Psoas muscle (tissue), 8 donors: ENCODE measurements around the gene POLR2A. TPM values are rescaled to one million over a fixed set of nuclear protein-coding genes. Genes with fewer than 3 reads are reported as not detected.
A peak's percentile ranks its signal among the peaks of the same experiment; 100 is the strongest.

Experiments used
- ATAC-seq, 4 donors: fragments of 200-7000 bp; cut with Tn5 transposase; one replicate each; pipeline ENCODE4 v1.9.1; 2020; ENCODE audit warnings: moderate library complexity in 3 of 4, mild to moderate bottlenecking in 2 of 4
- DNase-seq, 2 donors: peaks; one replicate each; pipeline ENCODE4 v3.0.0-alpha.2; 2020
- H3K27ac ChIP-seq: fragments of 200-600 bp; one replicate; pipeline ENCODE4 v1.8.0; 2022
- H3K27me3 ChIP-seq, 3 donors: fragments of 200-600 bp in 1 of 3; one replicate each; pipeline versions ENCODE4 v1.6.1 to v1.8.0; 2013 to 2022; ENCODE audit warnings: low read length in 2 of 3, mild to moderate bottlenecking in 2 of 3, moderate library complexity in 1 of 3; ENCODE audit not compliant: insufficient read depth in 3 of 3
- H3K36me3 ChIP-seq, 2 donors: fragments of 200-600 bp in 1 of 2; one replicate each; pipeline versions ENCODE4 v1.6.1 to v1.8.0; 2013 to 2022; ENCODE audit warnings: low read depth in 1 of 2, mild to moderate bottlenecking in 1 of 2, moderate library complexity in 1 of 2; ENCODE audit not compliant: insufficient read depth in 1 of 2
- H3K4me1 ChIP-seq: fragments of 200-600 bp; one replicate; pipeline ENCODE4 v1.8.0; 2022
- H3K4me3 ChIP-seq: fragments of 200-600 bp; one replicate; pipeline ENCODE4 v1.8.0; 2022; ENCODE audit warnings: mild to moderate bottlenecking
- H3K9me3 ChIP-seq: fragments of 200-600 bp; one replicate; pipeline ENCODE4 v1.8.0; 2022
- CTCF ChIP-seq: fragments of 200-600 bp; IDR thresholded peaks from one replicate; pipeline ENCODE4 v1.8.0; 2022; ENCODE audit warnings: antibody characterized with exemption
- WGBS, 3 donors: extraction: QIAGEN DNeasy Blood & Tissue Kit; methylation state at CpG; one replicate each; pipeline versions ENCODE4 v1.1.6 to v1.1.7; 2013; 5-methylcytosine and 5-hydroxymethylcytosine counted together
- intact Hi-C, 2 donors: fragments of 100-400 bp; cut with DNase I; formaldehyde crosslinking; loops; one replicate each; pipeline versions ENCODE4 v1.11.0 to v1.14.2; 2022
- polyA plus RNA-seq, 3 donors: library from polyadenylated mRNA; stranded (reverse); fragments of 200-250 nt; gene quantifications; one replicate each; pipeline ENCODE4 v1.2.3, GENCODE V29; 2013
- total RNA-seq, 4 donors: library from RNA; stranded (reverse); fragmentation: NEBNext Ultra II Directional in 2 of 4; extraction: Animal tissue kit (Norgen Biotek cat#: 25700) in 2 of 4; gene quantifications; one replicate each; pipeline versions ENCODE4 v1.2.1 to v1.2.4, GENCODE V29; 2021 to 2023
- donor health status: healthy with polysubstance abuse.
- donor health status: DM: no; HTN: no; CAD: no; lungs with moderate emphysema.
- donor health status: Bipolar disorder and iron deficiency.
- donor health status: healthy.
- donor health status: DM: yes; HTN: yes; CAD: no.
- donor health status: DM: no; HTN: no; CAD: no.
- donor health status: DM: no; HTN: no; CAD: no.
- donor health status: DM: yes; HTN: yes; CAD: no.

Gene POLR2A
- total and polyA plus RNA-seq, 7 donors, result 8.0 to 74.3 (median 54.9) TPM

GRCh38 chr17:7515911-7516610 lies 31.9 kb downstream of the POLR2A start:
- Histone ChIP-seq H3K9me3 (no peaks in the 10 kb centered on the region), H3K36me3 (peaks cover 0 to 35% of the 10 kb centered on the region in 2 donors), H3K4me3 (no peak overlapping the region), H3K27ac (no peak overlapping the region), H3K27me3 (no peaks in the 10 kb centered on the region), H3K4me1 (no peaks in the 10 kb centered on the region)
- 87 to 90% (median 89%) methylated on average over 13 of the region's 13 CpGs for WGBS, 3 donors
- no peak for TF ChIP-seq CTCF
- intact Hi-C loops, result loop anchor here in 1 of 2 donors (2.0 kb wide), 2 partner anchors 45 to 73 kb away; partner anchors contain the start of gene SENP3
- DNase-seq (no peak), ATAC-seq (no peak)

- peak; percentile 33 for TF ChIP-seq CTCF
- Histone ChIP-seq H3K9me3 (no peaks in the 10 kb centered on the region), H3K4me3 (no peak overlapping the region), H3K27ac (no peak overlapping the region), H3K36me3 (no peaks in the 10 kb centered on the region), H3K27me3 (no peaks in the 10 kb centered on the region), H3K4me1 (no peaks in the 10 kb centered on the region)
- WGBS, 3 donors, result 35 to 39% (median 37%) methylated on average over 10 of the region's 10 CpGs
- ATAC-seq (peak in 3 of 4 donors; percentile 33 to 42 (median 37)), DNase-seq (no peak)
- intact Hi-C loops, result no loop called here
Measured at GRCh38 chr17:7523033-7523432, 38.9 kb downstream of the POLR2A start.

- Histone ChIP-seq H3K27ac (no peak overlapping the region), H3K4me3 (no peak overlapping the region), H3K36me3 (no peaks in the 10 kb centered on the region), H3K27me3 (no peaks in the 10 kb centered on the region), H3K9me3 (peaks cover 12% of the 10 kb centered on the region), H3K4me1 (no peaks in the 10 kb centered on the region)
- ATAC-seq (no peak), DNase-seq (no peak)
- TF ChIP-seq CTCF, result no peak
- intact Hi-C loops, result no loop called here
Measured at GRCh38 chr17:7528842-7529241, 44.7 kb downstream of the POLR2A start.

- DNase-seq (no peak), ATAC-seq (no peak)
- Histone ChIP-seq H3K9me3 (peaks cover 12% of the 10 kb centered on the region), H3K36me3 (no peaks in the 10 kb centered on the region), H3K4me1 (no peaks in the 10 kb centered on the region), H3K4me3 (no peak overlapping the region), H3K27ac (no peak overlapping the region), H3K27me3 (no peaks in the 10 kb centered on the region)
- intact Hi-C loops, result no loop called here
- no peak for TF ChIP-seq CTCF
- 86 to 92% (median 90%) methylated on average over 5 to 6 of the region's 6 CpGs for WGBS, 3 donors
Measured at GRCh38 chr17:7530023-7530900, 46.1 kb downstream of the POLR2A start.
